ENCODE results near the gene GPC6.

The GPC6 gene

GRCh38 chr13:94020426-94020825 is 793.8 kb downstream of the GPC6 start:
- H3K4me3 ChIP-seq (ENCODE audit: low read depth, low read length), result no peak overlapping the region
- no peak for DNase-seq (ENCODE audit: low read depth)
- no peak for TF ChIP-seq CTCF (IDR thresholded peaks at IDR 0.05; ENCODE audit: low read depth, low read length)
- TF ChIP-seq MYC (IDR thresholded peaks at IDR 0.05; ENCODE audit: low read depth, low read length), result no peak
- no peak for TF ChIP-seq MAX (IDR thresholded peaks at IDR 0.05; ENCODE audit: low read depth, low read length)
- no peak for TF ChIP-seq POLR2A (IDR thresholded peaks at IDR 0.05; ENCODE audit: extremely low read depth, insufficient read length)

- H3K4me3 ChIP-seq (ENCODE audit: low read depth, low read length), result no peak overlapping the region
- DNase-seq (ENCODE audit: low read depth), result no peak
- TF ChIP-seq MYC (IDR thresholded peaks at IDR 0.05; ENCODE audit: low read depth, low read length), result no peak
- no peak for TF ChIP-seq CTCF (IDR thresholded peaks at IDR 0.05; ENCODE audit: low read depth, low read length)
- TF ChIP-seq MAX (IDR thresholded peaks at IDR 0.05; ENCODE audit: low read depth, low read length), result no peak
- no peak for TF ChIP-seq POLR2A (IDR thresholded peaks at IDR 0.05; ENCODE audit: extremely low read depth, insufficient read length)
Observed at GRCh38 chr13:94020833-94021232, 794.2 kb downstream of the GPC6 start.

GRCh38 chr13:94028234-94028633 is 801.6 kb downstream of the GPC6 start:
- TF ChIP-seq MAX (IDR thresholded peaks at IDR 0.05; ENCODE audit: low read depth, low read length), result no peak
- no peak for TF ChIP-seq CTCF (IDR thresholded peaks at IDR 0.05; ENCODE audit: low read depth, low read length)
- TF ChIP-seq MYC (IDR thresholded peaks at IDR 0.05; ENCODE audit: low read depth, low read length), result no peak
- no peak for TF ChIP-seq POLR2A (IDR thresholded peaks at IDR 0.05; ENCODE audit: extremely low read depth, insufficient read length)
- DNase-seq (ENCODE audit: low read depth), result no peak
- no peak overlapping the region for H3K4me3 ChIP-seq (ENCODE audit: low read depth, low read length)

- TF ChIP-seq MYC (IDR thresholded peaks at IDR 0.05; ENCODE audit: low read depth, low read length) (no peak), POLR2A (IDR thresholded peaks at IDR 0.05; ENCODE audit: extremely low read depth, insufficient read length) (no peak), MAX (IDR thresholded peaks at IDR 0.05; ENCODE audit: low read depth, low read length) (no peak), CTCF (IDR thresholded peaks at IDR 0.05; ENCODE audit: low read depth, low read length) (no peak)
- H3K4me3 ChIP-seq (ENCODE audit: low read depth, low read length), result no peak overlapping the region
- no peak for DNase-seq (ENCODE audit: low read depth)
Observed at GRCh38 chr13:94028650-94029049, 802.0 kb downstream of the GPC6 start.

- H3K4me3 ChIP-seq (ENCODE audit: low read depth, low read length), result no peak overlapping the region
- DNase-seq (ENCODE audit: low read depth), result no peak
- no peak for TF ChIP-seq MYC (IDR thresholded peaks at IDR 0.05; ENCODE audit: low read depth, low read length)
- no peak for TF ChIP-seq POLR2A (IDR thresholded peaks at IDR 0.05; ENCODE audit: extremely low read depth, insufficient read length)
- no peak for TF ChIP-seq MAX (IDR thresholded peaks at IDR 0.05; ENCODE audit: low read depth, low read length)
- TF ChIP-seq CTCF (IDR thresholded peaks at IDR 0.05; ENCODE audit: low read depth, low read length), result no peak
Observed at GRCh38 chr13:94030415-94031119, 804.0 kb downstream of the GPC6 start.

Measured in NB4 (cell line).